ENCODE results near the gene PKP3. TPM values are rescaled to one million over a fixed set of nuclear protein-coding genes. Genes with fewer than 3 reads are reported as not detected.

PKP3 gene
- total and polyA plus RNA-seq, 8 donors: 26.3 to 356 (median 80.8) TPM

GRCh38 chr11:383431-383830 lies 10.6 kb upstream of the PKP3 start:
- Histone ChIP-seq H3K4me3 (no peak overlapping the region), H3K4me1 (no peaks in the 10 kb centered on the region), H3K27me3 (peaks cover 0 to 24% (median 10%) of the 10 kb centered on the region in 3 donors), H3K27ac (no peak overlapping the region), H3K9me3 (peaks cover 0 to 20% (median 12%) of the 10 kb centered on the region in 4 donors), H3K36me3 (no peaks in the 10 kb centered on the region)
- whole genome bisulfite sequencing, 5 donors: 75 to 92% (median 89%) methylated on average over 13 to 14 of the region's 14 CpGs
- DNase-seq: no peak
- TF ChIP-seq POLR2A (IDR thresholded peaks at IDR 0.05) (no peak), CTCF (IDR thresholded peaks at IDR 0.05) (no peak), EP300 (IDR thresholded peaks at IDR 0.05) (no peak), POLR2AphosphoS5 (IDR thresholded peaks at IDR 0.05) (no peak)
- intact Hi-C loops (cut with DNase I; ENCODE audit: low total_unique reads): no loop called here

- intact Hi-C loops (cut with DNase I; ENCODE audit: low total_unique reads): no loop called here
- TF ChIP-seq POLR2A (IDR thresholded peaks at IDR 0.05) (no peak), POLR2AphosphoS5 (IDR thresholded peaks at IDR 0.05) (no peak), CTCF (IDR thresholded peaks at IDR 0.05) (no peak), EP300 (IDR thresholded peaks at IDR 0.05) (no peak)
- no peaks in the 10 kb centered on the region for H3K4me1 ChIP-seq
- no peak for DNase-seq
- no peak overlapping the region for H3K27ac ChIP-seq
- H3K4me3 ChIP-seq: no peak overlapping the region
- peaks cover 0 to 20% (median 12%) of the 10 kb centered on the region in 4 donors for H3K9me3 ChIP-seq
- peaks cover 0 to 19% (median 10%) of the 10 kb centered on the region in 3 donors for H3K27me3 ChIP-seq
- no peaks in the 10 kb centered on the region for H3K36me3 ChIP-seq
- 67 to 93% (median 88%) methylated on average over 1 to 16 of the region's 16 CpGs for WGBS, 5 donors
Measured at GRCh38 chr11:384511-384910, 9.5 kb upstream of the PKP3 start.

- 84 to 95% (median 92%) methylated on average over 16 to 18 of the region's 19 CpGs for WGBS, 5 donors
- intact Hi-C loops (cut with DNase I; ENCODE audit: low total_unique reads): no loop called here
Measured at GRCh38 chr11:385594-386351, 8.2 kb upstream of the PKP3 start.

GRCh38 chr11:386483-386882 lies 7.5 kb upstream of the PKP3 start:
- no peak for DNase-seq
- intact Hi-C loops (cut with DNase I; ENCODE audit: low total_unique reads): no loop called here
- H3K4me1 ChIP-seq: peaks cover 0 to 4% (median 1%) of the 10 kb centered on the region in 4 donors
- no peaks in the 10 kb centered on the region for H3K36me3 ChIP-seq
- H3K4me3 ChIP-seq: no peak overlapping the region
- TF ChIP-seq EP300 (IDR thresholded peaks at IDR 0.05) (no peak), POLR2A (IDR thresholded peaks at IDR 0.05) (no peak), CTCF (IDR thresholded peaks at IDR 0.05) (no peak), POLR2AphosphoS5 (IDR thresholded peaks at IDR 0.05) (no peak)
- WGBS, 5 donors: 83 to 93% (median 92%) methylated on average over 6 of the region's 6 CpGs
- H3K27ac ChIP-seq: no peak overlapping the region
- H3K9me3 ChIP-seq: peaks cover 0 to 20% (median 12%) of the 10 kb centered on the region in 4 donors
- peaks cover 0 to 14% (median 3%) of the 10 kb centered on the region in 3 donors for H3K27me3 ChIP-seq

More at GRCh38 chr11:385594-386351, 8.2 kb upstream of the PKP3 start:
- peaks cover 0 to 20% (median 12%) of the 10 kb centered on the region in 4 donors for H3K9me3 ChIP-seq
- H3K36me3 ChIP-seq: no peaks in the 10 kb centered on the region
- no peaks in the 10 kb centered on the region for H3K4me1 ChIP-seq
- peaks cover 0 to 7% (median 3%) of the 10 kb centered on the region in 3 donors for H3K27me3 ChIP-seq
- no peak for TF ChIP-seq POLR2A (IDR thresholded peaks at IDR 0.05)
- TF ChIP-seq CTCF (IDR thresholded peaks at IDR 0.05): no peak
- no peak for TF ChIP-seq EP300 (IDR thresholded peaks at IDR 0.05)
- TF ChIP-seq POLR2AphosphoS5 (IDR thresholded peaks at IDR 0.05): no peak
- no peak overlapping the region for H3K27ac ChIP-seq
- no peak for DNase-seq
- no peak overlapping the region for H3K4me3 ChIP-seq

Data from stomach (tissue), 9 donors.